Measurements from ENCODE around the gene PPP1R17.

DNA sequence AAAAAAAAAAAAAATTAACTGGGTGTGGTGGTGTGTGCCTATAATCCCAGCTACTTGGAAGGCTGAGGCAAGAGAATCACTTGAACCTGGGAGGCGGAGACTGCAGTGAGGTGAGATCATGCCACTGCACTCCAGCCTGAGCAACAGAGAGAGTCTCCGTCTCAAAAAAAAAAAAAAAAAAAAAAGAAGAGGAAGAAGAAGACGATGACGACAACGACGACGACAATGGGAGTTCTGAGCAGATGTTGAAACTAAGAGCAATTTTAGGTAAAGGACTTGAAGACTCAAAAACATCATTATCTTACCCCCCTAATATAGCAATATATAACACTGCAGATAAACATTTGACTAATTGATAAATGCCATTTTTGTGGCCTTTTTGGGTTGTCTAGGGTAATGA, 39.5 kb upstream of the PPP1R17 start:
- no peak for TF ChIP-seq POLR2A (IDR thresholded peaks at IDR 0.05; ENCODE audit: low read length)
- TF ChIP-seq, protein P1, sequence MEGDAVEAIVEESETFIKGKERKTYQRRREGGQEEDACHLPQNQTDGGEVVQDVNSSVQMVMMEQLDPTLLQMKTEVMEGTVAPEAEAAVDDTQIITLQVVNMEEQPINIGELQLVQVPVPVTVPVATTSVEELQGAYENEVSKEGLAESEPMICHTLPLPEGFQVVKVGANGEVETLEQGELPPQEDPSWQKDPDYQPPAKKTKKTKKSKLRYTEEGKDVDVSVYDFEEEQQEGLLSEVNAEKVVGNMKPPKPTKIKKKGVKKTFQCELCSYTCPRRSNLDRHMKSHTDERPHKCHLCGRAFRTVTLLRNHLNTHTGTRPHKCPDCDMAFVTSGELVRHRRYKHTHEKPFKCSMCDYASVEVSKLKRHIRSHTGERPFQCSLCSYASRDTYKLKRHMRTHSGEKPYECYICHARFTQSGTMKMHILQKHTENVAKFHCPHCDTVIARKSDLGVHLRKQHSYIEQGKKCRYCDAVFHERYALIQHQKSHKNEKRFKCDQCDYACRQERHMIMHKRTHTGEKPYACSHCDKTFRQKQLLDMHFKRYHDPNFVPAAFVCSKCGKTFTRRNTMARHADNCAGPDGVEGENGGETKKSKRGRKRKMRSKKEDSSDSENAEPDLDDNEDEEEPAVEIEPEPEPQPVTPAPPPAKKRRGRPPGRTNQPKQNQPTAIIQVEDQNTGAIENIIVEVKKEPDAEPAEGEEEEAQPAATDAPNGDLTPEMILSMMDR (IDR thresholded peaks at IDR 0.05) = no peak
- TF ChIP-seq CHD2 (IDR thresholded peaks at IDR 0.05; ENCODE audit: low read length, partially characterized antibody) = no peak
- no peak for TF ChIP-seq SMC3 (IDR thresholded peaks at IDR 0.05)
- no peak for TF ChIP-seq EP300 (IDR thresholded peaks at IDR 0.05)
- TF ChIP-seq JUN (IDR thresholded peaks at IDR 0.05) = no peak
- no peak for TF ChIP-seq RAD21 (conservative IDR thresholded peaks at IDR 0.05 in 1 of 2, IDR thresholded peaks at IDR 0.05 in 1 of 2)
